ENCODE results near the gene PYGO1.
A peak's percentile ranks its signal among the peaks of the same experiment; 100 is the strongest.

Gene PYGO1

DNA sequence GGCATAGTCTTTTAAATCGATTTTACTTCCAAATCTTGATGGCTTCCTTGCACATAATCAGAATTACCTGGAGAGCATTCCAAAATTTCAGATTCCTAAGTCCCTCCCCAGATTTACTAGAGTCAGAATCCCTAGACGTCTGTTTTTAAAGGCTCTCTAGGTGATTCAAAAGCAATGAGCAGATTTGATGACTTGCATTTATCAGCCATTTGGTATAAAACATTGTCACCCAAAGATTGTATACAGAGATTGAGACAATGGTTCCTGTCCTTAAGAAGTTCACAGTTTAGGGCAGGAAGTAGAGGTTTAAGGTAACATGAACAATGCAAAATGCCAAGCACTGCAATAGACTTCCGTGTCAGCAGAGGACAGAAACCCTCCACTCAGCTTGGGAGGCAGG is 2.6 kb upstream of the PYGO1 start:
- no peak for ATAC-seq
- Mint-ChIP-seq H3K9me3 (no peaks in the 10 kb centered on the region), H3K36me3 (ENCODE audit: low read depth) (peaks cover 5% of the 10 kb centered on the region), H3K4me3 (no peak overlapping the region), H3K27ac (no peak overlapping the region), H3K27me3 (peaks cover 34% of the 10 kb centered on the region), H3K4me1 (peaks cover 2% of the 10 kb centered on the region)
- DNase-seq = no peak

- no peak for ATAC-seq
- Mint-ChIP-seq H3K9me3 (no peaks in the 10 kb centered on the region), H3K4me1 (peaks cover 2% of the 10 kb centered on the region), H3K36me3 (ENCODE audit: low read depth) (peaks cover 5% of the 10 kb centered on the region), H3K27ac (no peak overlapping the region), H3K27me3 (peaks cover 37% of the 10 kb centered on the region), H3K4me3 (peak overlapping the region; percentile 62)
- DNase-seq = no peak
Observed at GRCh38 chr15:55589287-55589686, 1.1 kb upstream of the PYGO1 start.

- peaks cover 5% of the 10 kb centered on the region for H3K36me3 Mint-ChIP-seq (ENCODE audit: low read depth)
- H3K27me3 Mint-ChIP-seq = peaks cover 42% of the 10 kb centered on the region
- no peak for DNase-seq
Observed at GRCh38 chr15:55588815-55589115, 620 bp upstream of the PYGO1 start.

GRCh38 chr15:55587321-55588069 is 650 bp downstream of the PYGO1 start:
- Mint-ChIP-seq H3K27me3 (peaks cover 48% of the 10 kb centered on the region), H3K36me3 (ENCODE audit: low read depth) (peaks cover 5% of the 10 kb centered on the region), H3K9me3 (no peaks in the 10 kb centered on the region), H3K4me3 (no peak overlapping the region), H3K27ac (no peak overlapping the region), H3K4me1 (peaks cover 2% of the 10 kb centered on the region)
- peak; percentile 9 for ATAC-seq
- peak; percentile 20 for DNase-seq

More at GRCh38 chr15:55588815-55589115, 620 bp upstream of the PYGO1 start:
- H3K4me3 Mint-ChIP-seq = peak overlapping the region; percentile 62
- H3K4me1 Mint-ChIP-seq = peaks cover 2% of the 10 kb centered on the region
- no peaks in the 10 kb centered on the region for H3K9me3 Mint-ChIP-seq
- no peak overlapping the region for H3K27ac Mint-ChIP-seq
- no peak for ATAC-seq

GRCh38 chr15:55586808-55587207 is 1.3 kb downstream of the PYGO1 start:
- no peaks in the 10 kb centered on the region for H3K9me3 Mint-ChIP-seq
- ATAC-seq (no peak), DNase-seq (no peak)
- no peak overlapping the region for H3K27ac Mint-ChIP-seq
- peaks cover 5% of the 10 kb centered on the region for H3K36me3 Mint-ChIP-seq (ENCODE audit: low read depth)
- H3K4me3 Mint-ChIP-seq = no peak overlapping the region
- peaks cover 2% of the 10 kb centered on the region for H3K4me1 Mint-ChIP-seq
- H3K27me3 Mint-ChIP-seq = peaks cover 49% of the 10 kb centered on the region

GRCh38 chr15:55576943-55577342 is 11.2 kb downstream of the PYGO1 start:
- DNase-seq (no peak), ATAC-seq (no peak)
- Mint-ChIP-seq H3K4me3 (no peak overlapping the region), H3K4me1 (no peaks in the 10 kb centered on the region), H3K36me3 (ENCODE audit: low read depth) (no peaks in the 10 kb centered on the region), H3K9me3 (peaks cover 5% of the 10 kb centered on the region), H3K27ac (no peak overlapping the region), H3K27me3 (peaks cover 29% of the 10 kb centered on the region)

- Mint-ChIP-seq H3K36me3 (ENCODE audit: low read depth) (no peaks in the 10 kb centered on the region), H3K27me3 (peaks cover 23% of the 10 kb centered on the region), H3K9me3 (peaks cover 11% of the 10 kb centered on the region), H3K27ac (no peak overlapping the region), H3K4me1 (no peaks in the 10 kb centered on the region), H3K4me3 (no peak overlapping the region)
- no peak for DNase-seq
- no peak for ATAC-seq
Observed at GRCh38 chr15:55574096-55574495, 14.0 kb downstream of the PYGO1 start.

GRCh38 chr15:55573224-55573623 is 14.9 kb downstream of the PYGO1 start:
- Mint-ChIP-seq H3K27ac (no peak overlapping the region), H3K27me3 (peaks cover 22% of the 10 kb centered on the region), H3K4me1 (no peaks in the 10 kb centered on the region), H3K36me3 (ENCODE audit: low read depth) (no peaks in the 10 kb centered on the region), H3K9me3 (peaks cover 11% of the 10 kb centered on the region), H3K4me3 (no peak overlapping the region)
- ATAC-seq = no peak
- no peak for DNase-seq

DNA sequence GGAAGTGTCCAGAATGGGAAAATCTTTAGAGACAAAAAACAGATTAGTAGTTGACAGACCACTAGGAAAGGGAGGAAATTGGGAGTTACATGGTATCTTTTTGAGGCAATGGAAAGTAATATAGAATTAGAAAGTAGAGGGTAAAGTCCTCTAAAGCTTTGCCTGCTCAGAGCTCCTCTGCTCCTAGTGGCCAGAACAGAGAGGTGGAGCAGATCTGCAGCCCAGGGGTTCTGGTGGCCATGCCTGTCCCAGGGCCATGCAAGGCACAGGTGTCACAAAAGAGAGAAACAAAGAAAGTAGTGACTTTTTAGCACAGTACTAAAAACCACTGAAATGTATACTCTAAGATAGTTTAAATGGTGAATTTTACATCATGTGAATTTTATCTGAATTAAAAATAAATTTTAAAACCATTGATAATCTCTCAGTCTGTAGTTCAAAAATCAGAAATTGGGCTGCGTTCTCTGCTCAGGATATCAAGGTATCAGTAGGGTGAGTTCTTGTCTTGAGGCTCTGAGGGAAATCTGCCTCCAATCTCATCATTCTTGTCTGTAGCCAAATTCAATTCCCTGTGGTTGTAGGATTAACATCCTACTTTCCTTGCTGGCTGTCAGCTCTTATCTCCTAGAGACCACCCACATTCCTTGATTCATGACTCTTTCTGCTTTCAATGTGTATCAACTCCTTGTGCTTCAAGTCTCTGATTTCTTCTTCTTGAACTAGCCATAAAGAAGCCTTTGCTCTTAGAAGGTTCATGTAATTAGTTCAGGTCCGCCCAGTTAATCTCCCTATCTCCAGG is 23.6 kb downstream of the PYGO1 start:
- Mint-ChIP-seq H3K36me3 (ENCODE audit: low read depth) (no peaks in the 10 kb centered on the region), H3K27ac (no peak overlapping the region), H3K27me3 (peaks cover 20% of the 10 kb centered on the region), H3K9me3 (peaks cover 4% of the 10 kb centered on the region), H3K4me1 (no peaks in the 10 kb centered on the region), H3K4me3 (no peak overlapping the region)
- DNase-seq (no peak), ATAC-seq (no peak)

GRCh38 chr15:55562601-55563000 is 25.5 kb downstream of the PYGO1 start:
- Mint-ChIP-seq H3K9me3 (peaks cover 4% of the 10 kb centered on the region), H3K27ac (no peak overlapping the region)

GRCh38 chr15:55555089-55555488 is 33.1 kb downstream of the PYGO1 start:
- Mint-ChIP-seq H3K27ac (no peak overlapping the region), H3K36me3 (ENCODE audit: low read depth) (peaks cover 10% of the 10 kb centered on the region), H3K9me3 (peaks cover 28% of the 10 kb centered on the region), H3K4me3 (no peak overlapping the region), H3K4me1 (no peaks in the 10 kb centered on the region), H3K27me3 (peaks cover 17% of the 10 kb centered on the region)
- ATAC-seq (no peak), DNase-seq (no peak)

More at GRCh38 chr15:55562601-55563000, 25.5 kb downstream of the PYGO1 start:
- ATAC-seq (no peak), DNase-seq (no peak)
- no peaks in the 10 kb centered on the region for H3K4me1 Mint-ChIP-seq
- H3K27me3 Mint-ChIP-seq = peaks cover 15% of the 10 kb centered on the region
- no peaks in the 10 kb centered on the region for H3K36me3 Mint-ChIP-seq (ENCODE audit: low read depth)
- H3K4me3 Mint-ChIP-seq = no peak overlapping the region

DNA sequence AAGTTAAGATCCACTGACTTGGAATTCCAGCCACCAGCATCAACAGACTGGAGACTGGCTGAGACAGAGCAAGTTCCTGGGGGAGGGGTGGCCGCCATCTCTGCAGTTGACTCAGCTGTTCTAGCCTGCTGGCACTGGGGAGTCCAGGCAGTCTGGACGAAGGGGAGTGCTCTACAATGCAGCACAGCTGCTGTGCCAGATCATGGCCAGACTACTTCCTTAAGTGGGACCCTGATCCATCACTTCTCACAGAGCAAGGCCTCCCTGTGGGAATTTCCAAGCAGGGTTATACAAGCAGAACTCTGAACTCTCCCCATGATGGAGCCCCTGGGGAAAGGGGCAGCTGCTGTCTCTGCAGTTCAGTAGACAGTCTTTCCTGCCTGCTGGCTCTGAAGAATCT is 35.2 kb downstream of the PYGO1 start:
- Mint-ChIP-seq H3K4me1 (no peaks in the 10 kb centered on the region), H3K27ac (no peak overlapping the region), H3K9me3 (peaks cover 28% of the 10 kb centered on the region), H3K4me3 (no peak overlapping the region), H3K36me3 (ENCODE audit: low read depth) (peaks cover 10% of the 10 kb centered on the region), H3K27me3 (peaks cover 19% of the 10 kb centered on the region)
- ATAC-seq = no peak
- no peak for DNase-seq

DNA sequence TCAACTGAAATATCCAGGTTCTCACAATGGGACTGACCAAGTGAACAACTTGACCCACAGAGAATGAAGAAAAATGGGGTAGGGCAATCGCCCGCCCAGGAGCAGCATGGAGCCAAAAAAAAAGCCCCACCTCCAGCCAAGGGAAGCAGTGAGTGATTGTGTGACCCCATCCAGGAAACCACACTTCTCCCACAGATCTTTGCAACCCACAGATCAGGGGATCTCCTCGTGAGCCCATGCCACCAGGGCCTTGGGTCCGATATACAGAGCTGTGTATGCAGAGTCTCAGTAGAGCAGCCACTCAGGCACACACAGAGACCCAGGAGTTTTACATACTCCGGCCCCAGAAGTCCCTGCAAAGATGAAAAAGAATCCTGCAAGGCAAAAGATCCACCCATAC is 35.7 kb downstream of the PYGO1 start:
- H3K27ac Mint-ChIP-seq = no peak overlapping the region
- H3K4me1 Mint-ChIP-seq = no peaks in the 10 kb centered on the region

DNA sequence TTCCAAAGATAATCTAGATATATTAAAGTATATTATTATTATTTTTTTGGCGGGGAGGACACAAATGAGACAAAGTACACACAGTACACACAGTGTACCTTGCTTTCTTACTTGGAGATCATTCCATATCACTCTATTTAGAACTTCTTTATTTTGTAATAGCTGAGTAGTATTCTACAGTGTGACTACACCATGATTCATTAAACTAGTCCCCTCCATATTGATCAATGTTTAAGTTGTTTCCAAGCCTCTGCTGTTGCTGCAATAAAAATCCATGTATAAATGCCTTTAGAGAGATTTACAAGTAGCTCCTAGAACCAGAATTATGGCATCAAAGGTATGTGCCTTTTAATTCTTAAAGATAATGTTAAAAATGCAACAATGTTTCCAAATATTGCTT is 38.8 kb downstream of the PYGO1 start:
- no peaks in the 10 kb centered on the region for H3K4me1 Mint-ChIP-seq

More for the DNA sequence above, 35.7 kb downstream of the PYGO1 start:
- ATAC-seq (no peak), DNase-seq (no peak)
- Mint-ChIP-seq H3K4me3 (no peak overlapping the region), H3K9me3 (peaks cover 28% of the 10 kb centered on the region), H3K27me3 (peaks cover 19% of the 10 kb centered on the region), H3K36me3 (ENCODE audit: low read depth) (peaks cover 10% of the 10 kb centered on the region)

GRCh38 chr15:55546718-55547117 is 41.4 kb downstream of the PYGO1 start:
- Mint-ChIP-seq H3K27ac (no peak overlapping the region), H3K4me1 (no peaks in the 10 kb centered on the region), H3K9me3 (no peaks in the 10 kb centered on the region), H3K4me3 (no peak overlapping the region), H3K36me3 (ENCODE audit: low read depth) (no peaks in the 10 kb centered on the region), H3K27me3 (peaks cover 20% of the 10 kb centered on the region)
- no peak for ATAC-seq
- no peak for DNase-seq

More for the DNA sequence above, 38.8 kb downstream of the PYGO1 start:
- Mint-ChIP-seq H3K27me3 (peaks cover 8% of the 10 kb centered on the region), H3K4me3 (no peak overlapping the region), H3K27ac (no peak overlapping the region), H3K9me3 (peaks cover under 1% of the 10 kb centered on the region), H3K36me3 (ENCODE audit: low read depth) (no peaks in the 10 kb centered on the region)
- ATAC-seq = no peak
- DNase-seq = no peak
